HG03469 (cell line): ENCODE data around the gene NT5DC3.
"Not testable (repeated sequence)": the region's sequence is repeated elsewhere in the genome, so short reads cannot be mapped to it uniquely, and the experiment has no call there.

ENCODE experiments used
- ATAC-seq: cut with Tn5 transposase; IDR thresholded peaks from one replicate; pipeline ENCODE4 v1.9.1; 2021; ENCODE audit warnings: mild to moderate bottlenecking, moderate library complexity, moderate number of reproducible peaks; ENCODE audit not compliant: unreplicated experiment

NT5DC3 gene

DNA sequence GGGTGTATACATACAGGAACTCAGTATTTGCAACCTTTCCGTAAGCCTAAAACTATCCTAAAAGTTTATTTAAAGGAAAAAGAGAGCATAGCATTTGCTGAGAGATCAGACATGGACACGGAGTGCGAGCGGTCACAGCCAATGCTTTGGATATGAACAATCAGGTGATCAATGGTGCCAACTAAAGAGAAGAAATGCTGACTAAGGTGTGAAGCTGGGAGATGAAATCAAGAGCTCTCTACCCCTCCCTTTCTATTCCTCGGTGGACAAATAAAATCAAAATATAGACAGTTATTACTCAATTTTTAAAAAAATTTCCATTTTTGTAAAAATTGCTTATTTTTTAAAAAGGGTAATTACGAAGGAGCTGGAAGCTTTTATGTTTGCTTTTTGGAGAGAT is 29.2 kb downstream of the NT5DC3 start:
- no peak for ATAC-seq

- ATAC-seq, result no peak
Observed at GRCh38 chr12:103810111-103810510, 30.9 kb downstream of the NT5DC3 start.

DNA sequence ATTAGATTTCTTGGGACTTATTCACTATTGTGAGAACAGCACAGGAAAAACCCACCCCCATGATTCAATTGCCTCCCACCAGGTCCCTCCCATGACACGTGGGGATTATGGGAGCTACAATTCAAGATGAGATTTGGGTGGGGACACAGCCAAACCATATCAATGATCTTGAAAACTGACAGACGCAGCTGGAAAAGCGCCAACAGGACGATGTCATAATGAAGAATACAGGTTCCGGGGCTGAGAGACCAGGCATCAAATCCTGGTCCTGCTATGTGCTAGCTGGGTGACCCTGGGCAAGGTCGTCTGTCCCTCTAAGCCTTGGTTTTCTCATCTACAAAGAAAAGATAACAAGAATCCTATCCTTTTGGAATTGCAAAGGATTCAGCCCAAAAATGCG is 31.4 kb downstream of the NT5DC3 start:
- not testable (repeated sequence) for ATAC-seq

GRCh38 chr12:103809154-103809553 is 31.9 kb downstream of the NT5DC3 start:
- no peak for ATAC-seq

DNA sequence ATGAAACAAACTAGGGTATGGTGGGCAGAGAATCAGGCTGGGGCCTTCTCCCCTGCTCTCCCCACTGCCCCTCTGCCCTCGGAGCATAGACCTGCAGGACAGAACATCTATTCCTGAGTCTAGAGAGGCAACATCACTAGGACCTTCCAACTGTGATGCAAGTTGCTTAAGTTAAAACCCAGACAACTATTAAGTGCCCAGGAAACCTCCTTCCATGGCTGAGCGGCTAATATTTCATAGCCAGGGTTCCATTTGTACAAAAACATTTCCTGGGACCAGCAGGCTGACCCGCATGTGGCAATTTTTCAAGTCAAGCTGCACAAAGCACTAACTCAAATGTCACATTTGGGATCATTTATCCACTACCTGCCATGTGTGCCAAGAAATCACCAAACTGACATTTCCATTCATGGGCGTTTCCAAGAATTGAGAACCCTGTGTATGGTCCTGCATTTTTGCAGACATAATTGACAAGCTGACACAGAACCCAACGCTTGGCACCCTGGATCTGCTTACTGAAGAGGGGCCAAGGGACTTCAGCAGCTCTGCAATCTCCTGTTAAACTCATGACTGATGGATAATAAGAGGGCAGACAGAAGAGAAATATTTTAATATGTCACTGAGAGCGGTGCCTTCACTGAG is 32.7 kb downstream of the NT5DC3 start:
- ATAC-seq, result no peak

- no peak for ATAC-seq
Observed at GRCh38 chr12:103807561-103808238, 33.3 kb downstream of the NT5DC3 start.

- no peak for ATAC-seq
Observed at GRCh38 chr12:103806803-103807202, 34.2 kb downstream of the NT5DC3 start.

DNA sequence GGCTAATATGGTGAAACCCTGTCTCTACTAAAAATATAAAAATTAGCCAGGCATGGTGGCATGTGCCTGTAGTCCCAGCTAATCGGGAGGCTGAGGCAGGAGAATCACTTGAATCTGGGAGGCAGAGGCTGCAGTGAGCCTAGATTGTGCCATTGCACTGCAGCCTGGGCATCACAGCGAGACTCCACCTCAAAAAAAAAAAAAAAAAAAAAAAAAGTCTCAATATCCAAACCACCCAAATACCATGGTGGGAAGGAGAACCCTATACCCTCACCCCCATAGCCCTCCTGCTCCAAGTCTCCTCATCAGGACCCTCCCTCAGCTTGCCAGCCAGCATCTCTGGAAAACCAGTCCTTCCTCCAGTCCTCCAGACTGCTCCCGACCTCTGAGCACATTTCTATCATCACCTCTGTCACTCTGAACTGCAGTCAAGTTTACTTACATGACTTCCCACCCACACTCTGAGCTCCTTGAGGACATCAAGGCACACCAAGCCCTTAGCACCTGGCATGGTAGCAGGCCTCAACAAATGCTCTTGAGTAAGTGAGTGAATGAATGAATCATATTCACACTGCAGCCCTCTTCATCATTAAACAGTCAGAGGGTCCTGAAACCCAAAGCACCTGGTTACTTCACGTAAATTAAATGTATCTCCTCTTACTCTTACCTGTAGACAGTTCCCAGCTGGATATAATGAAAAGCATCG is 35.2 kb downstream of the NT5DC3 start:
- no peak for ATAC-seq

GRCh38 chr12:103803847-103804246 is 37.2 kb downstream of the NT5DC3 start:
- no peak for ATAC-seq

DNA sequence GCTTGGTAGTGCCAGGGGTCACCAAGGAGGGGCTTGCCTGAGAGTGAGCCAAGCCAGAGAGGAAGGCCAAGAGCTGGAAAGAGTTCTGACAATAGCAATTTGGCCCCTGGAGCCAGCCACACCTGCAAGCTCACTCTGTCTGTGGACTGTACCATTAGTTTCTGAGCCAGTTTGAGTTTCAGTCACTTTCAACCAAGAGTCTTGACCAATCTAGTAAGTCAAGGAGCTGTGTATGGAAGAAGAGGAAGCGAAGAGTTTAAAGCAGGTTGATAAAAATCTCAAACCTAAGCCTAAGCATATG is 38.5 kb downstream of the NT5DC3 start:
- ATAC-seq, result no peak

DNA sequence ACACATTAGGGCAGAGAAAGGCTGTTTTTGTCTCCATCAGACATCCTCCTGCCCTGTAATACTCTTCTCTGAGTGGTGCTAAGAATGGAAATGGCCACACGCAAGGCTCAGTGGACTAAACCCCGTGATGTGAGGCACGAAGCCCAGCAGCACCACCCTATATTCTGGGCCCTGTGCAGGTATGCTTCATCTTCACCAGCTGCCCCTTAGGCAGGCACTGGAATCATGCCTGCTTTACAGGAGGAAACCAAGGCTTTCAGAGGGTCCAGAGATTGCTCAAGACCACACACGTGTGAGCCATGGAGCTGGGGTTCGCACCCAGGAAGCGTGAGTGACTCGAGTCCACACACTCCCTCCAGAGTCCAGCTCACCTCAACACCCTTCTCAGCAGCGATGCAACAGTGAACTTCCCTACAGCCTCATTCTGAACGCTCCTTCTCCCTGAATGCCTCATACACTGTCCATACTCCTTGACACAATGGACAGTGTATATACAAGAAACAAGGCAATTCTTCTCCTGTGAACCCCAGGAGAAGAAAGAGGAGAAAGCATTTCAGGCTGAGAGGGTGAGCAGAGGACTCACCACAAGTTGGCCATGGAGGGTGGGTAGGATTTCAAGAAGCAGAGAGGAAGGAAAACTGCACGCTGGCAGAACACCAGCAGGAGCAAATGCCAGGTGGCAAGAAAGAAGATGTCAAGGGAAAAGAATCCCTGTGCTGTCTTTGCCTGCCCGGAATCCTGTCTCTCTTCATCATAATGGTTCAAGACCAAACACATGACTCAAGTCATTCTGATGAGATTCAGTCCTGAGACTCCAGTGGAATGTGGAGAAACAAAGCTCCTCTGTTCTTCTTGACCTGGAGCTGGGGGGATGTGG is 39.1 kb downstream of the NT5DC3 start:
- ATAC-seq, result no peak

- no peak for ATAC-seq
Observed at GRCh38 chr12:103799857-103800771, 40.9 kb downstream of the NT5DC3 start.

DNA sequence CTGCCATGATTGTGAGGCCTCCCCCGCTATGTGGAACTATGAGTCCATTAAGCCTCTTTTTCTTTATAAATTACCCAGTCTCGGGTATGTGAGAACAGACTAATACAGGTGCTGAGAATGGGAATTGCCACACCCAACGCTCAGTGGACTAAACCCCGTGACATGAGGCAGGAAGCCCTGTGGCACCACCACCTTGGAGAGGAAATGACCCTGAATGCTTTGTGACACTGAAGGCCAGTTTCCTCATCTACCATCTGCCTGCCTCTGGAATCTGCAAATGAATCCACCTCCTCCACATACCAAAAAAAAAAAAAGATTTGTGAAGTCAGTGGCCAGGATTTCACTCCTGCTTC is 41.6 kb downstream of the NT5DC3 start:
- ATAC-seq, result no peak

GRCh38 chr12:103798586-103798985 is 42.4 kb downstream of the NT5DC3 start:
- no peak for ATAC-seq

GRCh38 chr12:103794309-103795213 is 46.5 kb downstream of the NT5DC3 start:
- no peak for ATAC-seq

- no peak for ATAC-seq
Observed at GRCh38 chr12:103793512-103794045, 47.5 kb downstream of the NT5DC3 start.

GRCh38 chr12:103793046-103793445 is 48.0 kb downstream of the NT5DC3 start:
- no peak for ATAC-seq

GRCh38 chr12:103791350-103791920 is 49.6 kb downstream of the NT5DC3 start:
- no peak for ATAC-seq

DNA sequence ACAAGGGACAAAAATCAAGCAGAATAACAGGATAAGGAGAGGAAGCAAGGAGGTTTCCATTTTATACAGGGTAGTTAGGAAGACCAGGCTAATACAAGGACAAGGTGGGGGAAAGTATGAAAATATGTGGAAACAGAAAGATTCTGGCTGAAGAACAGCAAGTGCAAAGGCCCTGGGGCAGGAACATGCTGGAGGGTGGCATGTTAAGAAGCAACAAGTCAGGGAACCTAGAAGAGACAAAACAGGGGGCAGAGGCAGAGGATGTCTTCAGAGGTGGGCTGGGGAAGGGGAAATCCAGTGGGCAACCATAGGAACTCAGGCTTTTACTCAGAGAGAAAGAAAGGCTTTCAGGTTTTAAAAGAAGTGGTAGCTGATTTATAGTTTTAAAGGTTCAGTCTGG is 54.8 kb downstream of the NT5DC3 start:
- ATAC-seq, result no peak
